NCI-H1436 (cell line): Measurements from ENCODE around the gene KLRF2.

Experiments used
- DNase-seq: peaks from one replicate; lab custom pipeline; 2025; lab: John Stamatoyannopoulos, UW

The KLRF2 gene

DNA sequence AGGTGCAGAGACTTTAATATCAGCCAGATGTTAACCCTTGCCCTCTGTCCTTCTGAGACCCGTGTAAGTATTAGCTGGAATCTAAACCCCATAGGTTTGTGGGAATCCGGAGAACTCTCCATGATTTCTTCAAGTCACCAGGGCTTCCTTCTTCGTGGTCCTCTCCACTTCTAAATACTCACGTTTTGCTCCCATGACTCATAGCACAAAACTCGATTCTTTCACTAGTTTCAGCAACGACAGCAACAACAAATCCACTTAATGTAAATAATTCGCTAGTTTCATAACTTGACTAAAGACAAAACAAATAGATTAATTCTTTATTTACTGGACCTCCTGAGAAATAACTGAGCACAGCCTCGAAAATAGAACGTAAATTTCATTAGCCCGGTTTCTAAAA is 55.3 kb downstream of the KLRF2 start:
- no peak for DNase-seq

DNA sequence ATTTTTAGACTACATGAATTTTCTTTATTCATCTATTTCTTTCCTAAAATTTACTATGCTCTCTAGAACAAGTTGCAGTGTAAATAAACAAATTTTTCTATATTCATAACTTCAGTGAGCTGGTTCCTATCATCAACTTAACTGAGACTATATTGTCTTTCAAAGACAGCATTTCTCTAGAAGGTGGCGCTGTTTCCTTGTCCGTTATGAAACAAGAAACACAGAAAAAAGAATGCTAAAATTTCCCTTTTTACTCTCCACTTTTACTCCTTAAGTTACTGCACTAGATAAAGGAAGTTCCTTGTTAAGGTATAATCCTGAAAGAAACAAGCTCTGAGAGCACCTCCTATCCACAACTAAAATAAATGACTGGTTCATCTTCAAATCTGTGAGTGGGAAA is 59.1 kb downstream of the KLRF2 start:
- no peak for DNase-seq

DNA sequence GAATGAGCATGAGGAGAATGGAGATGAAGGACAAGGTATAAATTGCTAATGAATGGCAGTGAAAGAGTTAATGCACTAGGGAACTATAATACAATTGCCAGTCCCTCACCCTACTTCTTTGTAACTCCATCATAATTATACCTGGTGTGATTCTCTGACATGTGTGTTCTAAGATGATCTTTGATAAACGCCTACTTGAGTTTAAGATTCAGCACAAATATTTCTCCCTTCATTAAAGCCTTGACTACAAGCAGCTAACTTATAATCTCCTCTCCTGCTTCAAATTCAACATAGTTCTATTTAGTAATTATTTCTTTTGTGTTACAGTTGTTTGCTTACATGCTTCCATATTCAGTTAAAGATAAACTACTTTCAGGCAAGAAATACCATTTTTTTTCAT is 60.5 kb downstream of the KLRF2 start:
- DNase-seq, result no peak

DNA sequence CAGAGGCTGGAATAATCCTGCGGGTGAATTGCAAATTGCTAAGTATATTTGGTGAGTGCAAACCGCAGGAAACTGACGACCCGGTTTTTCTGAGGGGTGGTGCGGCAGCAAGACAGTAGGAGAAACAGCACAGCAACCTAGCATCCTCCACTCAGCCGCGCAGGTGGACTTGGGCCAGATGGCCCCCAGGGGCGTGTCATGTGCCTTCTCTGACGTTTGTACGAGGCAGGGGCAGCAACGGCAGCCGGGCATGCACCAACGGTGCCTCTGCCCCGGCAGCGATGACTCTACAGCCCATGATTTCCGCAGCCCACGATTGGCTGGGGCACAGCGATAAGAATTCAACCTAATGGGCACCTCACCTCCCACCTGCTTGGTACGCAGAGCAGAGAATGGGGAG is 62.0 kb downstream of the KLRF2 start:
- no peak for DNase-seq

DNA sequence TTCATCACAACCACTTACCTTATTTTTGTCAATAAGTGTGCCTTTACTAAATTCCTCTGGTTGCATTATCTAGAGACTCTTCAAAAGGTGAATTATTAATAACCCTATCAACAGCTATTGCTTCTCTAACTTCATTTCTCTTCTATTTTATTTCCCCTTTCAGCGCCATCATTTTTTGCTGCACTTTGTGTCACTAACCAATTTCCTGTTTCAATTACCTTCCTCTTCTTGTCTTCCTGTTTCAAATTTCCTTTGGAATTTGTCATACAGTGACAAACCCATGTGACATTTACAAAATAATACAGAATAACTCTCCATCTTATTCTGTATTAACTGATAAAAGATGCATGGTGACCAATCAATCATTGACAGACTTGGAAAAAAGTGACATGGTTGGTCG is 63.1 kb downstream of the KLRF2 start:
- no peak for DNase-seq
